Nephron progenitor cell (in vitro differentiated cells): Measurements from ENCODE around the gene RASA4B.

Source experiments
- DNase-seq: peaks from one replicate; pipeline ENCODE4 v3.0.0; 2021
- H3K27ac Mint-ChIP-seq: 2 replicates; pipeline ENCODE4 v1.8.0; 2021; ENCODE audit warnings: mild to moderate bottlenecking, moderate library complexity, mixed read lengths
- H3K27me3 Mint-ChIP-seq: 2 replicates; pipeline ENCODE4 v1.8.0; 2021; ENCODE audit warnings: mild to moderate bottlenecking, low read depth, mixed read lengths; ENCODE audit not compliant: poor library complexity
- H3K36me3 Mint-ChIP-seq: 2 replicates; pipeline ENCODE4 v1.8.0; 2021; ENCODE audit warnings: low read depth, mixed read lengths
- H3K4me1 Mint-ChIP-seq: 2 replicates; pipeline ENCODE4 v1.8.0; 2021; ENCODE audit warnings: mixed read lengths
- H3K4me3 Mint-ChIP-seq: 2 replicates; pipeline ENCODE4 v1.8.0; 2021; ENCODE audit warnings: mild to moderate bottlenecking, moderate library complexity, mixed read lengths
- H3K9me3 Mint-ChIP-seq: 2 replicates; pipeline ENCODE4 v1.8.0; 2021; ENCODE audit warnings: mild to moderate bottlenecking, moderate library complexity, mixed read lengths
- CTCF ChIP-seq: fragments of 200-600 bp; sonication (generic); IDR thresholded peaks from 2 replicates; pipeline ENCODE4 v1.5.0; 2021; ENCODE audit warnings: antibody characterized with exemption

Gene RASA4B

DNA sequence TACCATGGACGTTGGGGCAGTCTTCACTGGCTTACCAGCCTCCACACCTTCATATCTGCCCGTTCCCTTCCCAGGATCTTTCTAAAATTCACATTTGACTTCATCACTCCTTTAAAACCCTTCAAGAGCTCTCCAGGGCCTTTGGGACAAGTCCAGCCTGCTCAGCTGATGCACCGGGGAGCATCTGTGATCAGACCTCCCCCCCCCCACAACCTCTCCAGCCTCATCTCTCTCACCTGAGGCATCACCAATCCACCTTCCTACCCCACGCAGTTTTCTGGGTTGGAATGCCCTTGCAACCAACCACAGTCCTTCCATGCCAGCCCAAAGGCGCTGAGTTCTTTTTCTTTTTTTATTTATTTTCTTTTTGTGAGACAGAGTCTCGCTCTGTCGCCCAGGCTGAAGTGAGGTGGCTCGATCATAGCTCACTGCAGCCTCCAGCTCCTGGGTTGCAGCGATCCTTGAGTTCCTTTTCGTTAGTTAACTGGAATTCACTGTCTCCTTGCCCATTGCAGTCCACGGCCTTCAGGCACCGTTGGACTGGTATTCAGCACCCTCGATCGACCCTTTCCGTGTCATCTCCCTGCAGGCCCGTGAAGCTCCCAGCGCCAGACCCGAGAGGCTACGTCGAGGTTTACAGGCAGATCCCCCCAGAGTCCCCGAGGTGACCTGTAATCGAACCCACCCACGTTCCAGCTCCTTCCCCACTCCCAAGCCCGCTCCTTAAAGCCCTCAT, 53.6 kb downstream of the RASA4B start:
- Mint-ChIP-seq H3K36me3 (peaks cover 17% of the 10 kb centered on the region), H3K27ac (peak overlapping the region; percentile 80), H3K4me3 (peak overlapping the region; percentile 97), H3K27me3 (peaks cover 3% of the 10 kb centered on the region), H3K4me1 (peaks cover 31% of the 10 kb centered on the region), H3K9me3 (no peaks in the 10 kb centered on the region)
- TF ChIP-seq CTCF: no peak
- peak; percentile 35 for DNase-seq

DNA sequence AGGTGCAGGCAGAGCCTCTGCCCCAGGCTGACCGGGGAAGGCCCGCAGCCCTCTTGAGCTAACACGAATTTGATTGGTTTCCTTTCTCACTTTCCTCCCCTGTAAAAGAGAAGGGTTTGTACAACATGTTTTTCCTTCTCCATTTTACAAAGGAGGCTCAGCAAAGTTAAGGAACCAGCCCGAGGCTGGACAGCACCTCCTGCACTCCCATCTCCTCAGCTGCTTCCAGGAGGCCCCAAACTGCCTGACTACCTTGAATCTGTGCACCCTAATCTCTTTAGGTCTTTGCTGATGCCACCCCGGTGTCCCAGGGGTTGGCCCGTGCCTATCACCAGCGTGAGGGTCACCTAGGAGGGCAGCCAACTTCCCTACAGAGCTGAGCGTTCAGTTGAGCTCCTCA, 57.1 kb downstream of the RASA4B start:
- no peak for DNase-seq
- H3K4me1 Mint-ChIP-seq: peaks cover 20% of the 10 kb centered on the region
- no peak for TF ChIP-seq CTCF
- H3K36me3 Mint-ChIP-seq: peaks cover 30% of the 10 kb centered on the region
- H3K9me3 Mint-ChIP-seq: no peaks in the 10 kb centered on the region
- peak overlapping the region; percentile 80 for H3K27ac Mint-ChIP-seq
- peaks cover 3% of the 10 kb centered on the region for H3K27me3 Mint-ChIP-seq
- H3K4me3 Mint-ChIP-seq: no peak overlapping the region

- no peaks in the 10 kb centered on the region for H3K9me3 Mint-ChIP-seq
- peaks cover 3% of the 10 kb centered on the region for H3K27me3 Mint-ChIP-seq
- no peak overlapping the region for H3K4me3 Mint-ChIP-seq
- no peak for DNase-seq
- no peak overlapping the region for H3K27ac Mint-ChIP-seq
- TF ChIP-seq CTCF: no peak
- peaks cover 13% of the 10 kb centered on the region for H3K4me1 Mint-ChIP-seq
- H3K36me3 Mint-ChIP-seq: peaks cover 30% of the 10 kb centered on the region
Observed at GRCh38 chr7:102459221-102459844, 58.2 kb downstream of the RASA4B start.

DNA sequence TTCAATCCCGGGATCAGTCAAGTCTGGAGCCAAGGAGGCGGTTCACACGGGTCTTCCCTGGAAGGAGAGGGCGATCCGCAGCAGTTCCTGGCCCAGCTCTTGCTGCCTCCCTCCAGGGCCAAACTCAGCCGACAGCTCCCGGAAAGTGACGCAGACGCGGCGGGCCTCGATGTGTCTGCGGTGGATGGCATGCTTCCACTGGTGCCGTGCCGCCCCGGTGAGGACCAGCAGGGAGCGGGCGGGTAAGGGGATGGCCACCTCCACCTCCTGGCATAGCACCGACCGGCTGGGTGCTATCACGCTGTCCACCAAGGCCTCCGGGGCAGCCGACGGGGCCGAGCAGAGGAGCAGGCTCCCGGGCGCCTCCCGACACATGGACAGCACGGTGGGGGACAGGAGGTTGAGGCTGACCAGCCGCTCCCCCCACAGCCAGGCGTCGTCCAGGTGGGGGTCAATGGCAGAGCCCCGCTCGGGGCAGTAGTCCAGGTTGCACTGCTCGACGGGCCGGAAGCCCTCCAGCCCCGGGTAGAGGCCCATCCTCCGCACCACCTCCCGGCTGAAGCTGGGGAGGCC, 60.1 kb downstream of the RASA4B start:
- no peaks in the 10 kb centered on the region for H3K9me3 Mint-ChIP-seq
- H3K4me3 Mint-ChIP-seq: no peak overlapping the region
- no peak for TF ChIP-seq CTCF
- peaks cover 4% of the 10 kb centered on the region for H3K4me1 Mint-ChIP-seq
- H3K36me3 Mint-ChIP-seq: peaks cover 26% of the 10 kb centered on the region
- no peaks in the 10 kb centered on the region for H3K27me3 Mint-ChIP-seq
- no peak overlapping the region for H3K27ac Mint-ChIP-seq
- no peak for DNase-seq

- Mint-ChIP-seq H3K9me3 (no peaks in the 10 kb centered on the region), H3K27ac (peak overlapping the region; percentile 96), H3K4me3 (no peak overlapping the region), H3K36me3 (peaks cover 19% of the 10 kb centered on the region), H3K4me1 (peaks cover 8% of the 10 kb centered on the region), H3K27me3 (no peaks in the 10 kb centered on the region)
- TF ChIP-seq CTCF: no peak
- no peak for DNase-seq
Observed at GRCh38 chr7:102456327-102456726, 61.2 kb downstream of the RASA4B start.
